NCI-H1092 treated with DMSO at 0.1 percent for 48 hours (cell line): Measurements from ENCODE around the gene POU2F1.

ENCODE experiments used
- DNase-seq: peaks from one replicate; lab custom pipeline; 2025; lab: John Stamatoyannopoulos, UW

Gene POU2F1

DNA sequence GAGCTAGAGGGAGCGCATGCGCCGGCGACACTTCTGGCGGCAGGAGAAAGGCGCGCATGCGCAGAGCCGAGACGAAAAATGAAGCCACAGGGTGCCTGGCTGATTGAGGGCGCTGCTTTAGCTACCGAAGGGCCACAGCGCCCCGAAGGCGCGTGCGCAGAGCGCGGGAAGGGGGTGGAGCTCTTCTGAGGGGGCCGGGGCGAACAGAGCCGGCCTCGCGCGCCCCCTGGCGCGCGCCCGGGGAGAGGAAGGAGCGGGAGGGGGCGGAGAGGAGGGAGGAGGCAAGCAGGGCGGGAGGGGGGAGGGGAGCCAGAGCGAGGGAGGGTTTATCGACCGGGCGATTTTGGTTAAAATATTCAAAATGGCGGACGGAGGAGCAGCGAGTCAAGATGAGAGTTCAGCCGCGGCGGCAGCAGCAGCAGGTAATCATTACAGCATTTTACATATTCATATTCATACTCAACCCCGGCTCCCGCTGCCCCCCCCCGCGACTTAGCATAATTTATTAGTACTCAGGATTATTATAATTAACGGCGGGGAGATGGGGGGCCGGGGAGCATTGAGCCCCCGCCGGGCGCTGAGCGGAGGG lies at the start of gene POU2F1:
POU2F1 (plus strand) TSS at position 350 of the 589 bp plus-strand sequence; CDS start at position 362, 12 bp downstream.
- peak; percentile 99 for DNase-seq

DNA sequence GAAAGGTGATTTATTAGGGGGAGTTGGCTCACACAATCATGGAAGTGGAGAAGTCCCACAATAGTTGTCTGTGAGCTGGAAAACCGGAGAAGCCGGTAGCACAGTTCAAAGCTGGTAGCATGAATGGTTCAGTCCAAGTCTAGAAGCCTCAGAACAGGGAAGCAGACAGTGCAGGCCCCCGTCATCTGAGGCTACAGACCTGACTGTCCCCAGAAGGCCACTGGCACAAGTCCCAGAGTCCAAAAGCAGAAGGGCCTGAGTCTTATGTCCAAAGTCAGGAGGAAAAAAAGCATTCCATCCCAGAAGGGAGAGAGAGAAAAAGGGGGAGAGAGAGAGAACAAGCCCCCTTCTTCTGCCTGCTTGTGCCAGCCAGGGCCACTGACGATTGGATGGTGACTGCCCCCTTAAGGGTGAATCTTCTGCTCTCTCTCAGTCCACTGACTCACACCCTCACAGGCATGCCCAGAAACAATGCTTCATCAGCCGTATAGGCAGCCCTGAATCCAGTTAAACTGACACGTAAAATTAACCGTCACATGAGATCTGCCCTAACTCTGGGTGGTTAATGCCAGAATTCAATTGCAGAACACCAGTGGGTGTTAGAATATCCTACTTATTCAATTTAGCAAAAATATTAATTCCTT lies 49.3 kb upstream of the POU2F1 start:
- no peak for DNase-seq

DNA sequence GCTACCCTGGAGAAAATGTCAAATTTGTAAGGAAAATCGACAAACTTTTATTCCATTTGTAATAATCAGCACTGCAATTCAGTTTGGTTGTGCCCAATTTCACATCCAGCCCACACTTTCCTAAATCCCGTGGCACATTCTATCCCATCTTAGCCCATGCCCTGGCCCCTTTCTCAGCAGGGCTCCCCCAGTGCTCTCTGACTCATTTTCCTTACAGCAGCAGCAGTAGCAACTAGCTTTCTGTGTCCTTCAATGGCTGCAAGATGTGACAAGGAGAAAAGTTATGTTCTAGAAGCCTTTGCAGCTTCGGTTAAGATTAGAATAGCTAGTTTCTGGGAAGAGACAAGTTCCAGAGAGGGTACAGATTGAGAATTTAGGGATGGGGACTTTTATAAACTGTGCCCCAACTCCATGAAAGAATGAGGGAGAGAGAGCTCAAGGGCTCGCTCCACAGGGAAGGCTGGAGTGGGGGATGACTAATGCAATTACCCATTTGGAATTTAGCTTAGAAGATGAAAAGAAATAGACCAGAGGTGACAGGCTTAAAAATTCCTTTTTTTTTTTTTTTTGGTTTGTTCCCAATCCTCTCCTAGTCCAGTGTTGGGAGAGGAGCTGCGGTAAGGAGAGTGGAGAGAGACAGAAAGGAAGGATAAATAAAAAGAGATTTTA lies 47.0 kb upstream of the POU2F1 start:
- DNase-seq = no peak

DNA sequence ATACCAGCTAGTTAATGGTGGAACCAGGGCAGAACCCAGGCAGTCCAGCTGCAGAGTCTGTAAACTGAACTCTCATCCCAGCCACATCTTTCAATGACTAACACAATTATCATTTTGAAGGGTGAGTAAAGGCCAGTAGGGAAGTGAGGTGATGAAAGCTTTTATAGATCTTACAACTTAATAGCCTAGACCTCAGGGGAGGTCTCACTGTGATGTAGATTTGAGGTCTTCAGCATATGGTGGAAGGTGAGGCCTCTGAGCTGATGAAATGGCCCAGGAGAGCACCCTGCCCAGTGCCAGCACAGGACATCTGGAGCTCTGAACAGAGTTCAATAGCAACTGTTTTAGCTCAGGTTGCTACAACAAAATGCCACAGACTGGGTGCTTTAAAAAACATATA lies 44.8 kb upstream of the POU2F1 start:
- no peak for DNase-seq

DNA sequence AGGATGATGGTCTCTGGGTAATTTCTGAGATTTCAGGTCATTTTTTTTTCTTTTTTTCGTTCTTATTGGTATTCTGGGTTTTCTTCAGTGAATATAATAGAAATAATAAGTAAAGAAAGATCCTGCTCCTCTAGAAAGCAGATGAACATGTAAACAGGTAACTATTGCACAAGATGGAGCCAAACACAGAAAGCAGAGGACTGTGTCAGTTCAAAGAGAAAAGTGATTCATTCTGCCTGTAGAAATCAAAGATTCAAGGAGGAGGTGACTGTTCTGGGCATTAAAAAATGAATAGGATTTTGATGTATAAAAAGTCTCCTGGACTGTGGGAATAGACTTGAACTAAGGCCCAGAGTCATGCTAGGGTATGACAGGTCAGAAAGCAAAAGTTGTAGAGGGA lies 41.9 kb upstream of the POU2F1 start:
- DNase-seq = no peak

DNA sequence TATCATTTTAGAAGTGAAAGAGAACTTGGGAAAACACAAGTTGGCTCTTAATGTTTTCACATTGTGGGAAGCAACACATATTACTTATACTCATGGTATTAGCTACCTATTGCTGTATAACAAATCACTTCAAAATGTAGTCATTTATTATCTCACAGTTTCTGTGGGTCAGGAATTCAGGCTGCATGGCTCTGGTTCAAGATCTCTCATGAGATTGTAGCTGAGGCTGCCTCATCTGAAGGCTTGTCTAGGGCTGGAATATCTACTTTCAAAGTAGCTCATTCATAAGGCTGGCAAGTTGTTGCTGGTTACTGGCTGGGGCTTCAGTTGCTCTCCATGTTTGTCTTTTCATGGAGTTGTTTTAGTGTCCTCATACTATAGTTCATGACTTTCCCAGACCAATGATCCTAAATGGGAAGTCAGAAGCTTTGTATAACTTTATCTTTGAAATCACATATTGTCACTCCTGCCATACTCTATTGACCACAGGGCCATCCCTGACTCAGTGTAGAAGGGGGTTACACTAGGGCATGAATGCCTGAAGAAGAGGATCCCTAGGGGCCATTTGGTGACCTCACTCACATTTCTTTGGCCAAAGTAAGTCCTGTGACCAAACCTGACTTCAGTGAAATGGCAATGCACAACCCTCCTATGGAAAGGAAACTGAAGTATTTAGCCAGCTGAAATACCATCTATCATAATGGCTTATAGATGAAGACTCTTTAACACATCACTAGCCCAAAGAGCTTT lies 37.9 kb upstream of the POU2F1 start:
- no peak for DNase-seq

DNA sequence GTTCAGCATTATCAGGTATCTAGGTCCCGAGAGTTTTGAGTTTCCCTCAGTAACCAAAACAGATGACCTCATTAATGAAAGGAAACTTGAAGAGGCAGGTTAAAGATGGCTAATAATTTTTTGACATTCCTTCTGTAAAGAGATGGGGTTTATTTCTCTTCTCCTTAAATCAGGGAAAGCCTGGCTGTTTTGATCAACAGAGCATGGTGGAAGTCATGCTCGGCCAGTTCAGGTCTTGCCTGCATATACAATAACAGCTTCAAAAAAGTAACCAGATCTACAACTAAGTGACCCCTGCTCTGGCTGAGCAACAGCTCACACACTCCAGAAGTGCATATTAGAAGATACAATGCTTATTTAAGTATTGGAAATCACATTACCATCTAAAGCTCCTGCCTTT lies 36.6 kb upstream of the POU2F1 start:
- DNase-seq = no peak

DNA sequence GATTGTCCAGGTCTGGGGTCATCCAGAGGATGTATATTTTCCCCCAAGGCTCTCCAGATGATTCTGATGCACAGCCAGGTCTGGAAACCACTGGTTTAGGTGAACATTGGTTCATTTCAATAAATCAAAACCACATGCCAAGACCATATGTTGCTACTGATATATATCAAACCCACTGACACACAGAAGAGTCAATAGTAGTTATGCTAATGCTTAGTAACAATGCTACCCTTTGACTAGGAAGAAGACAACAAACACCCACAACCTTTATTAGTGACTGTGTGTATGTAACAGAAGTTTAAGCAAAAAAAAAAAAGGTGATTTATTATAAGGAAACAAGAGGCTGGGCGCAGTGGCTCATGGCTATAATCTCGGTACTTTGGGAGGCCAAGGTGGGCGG lies 35.6 kb upstream of the POU2F1 start:
- DNase-seq = no peak

DNA sequence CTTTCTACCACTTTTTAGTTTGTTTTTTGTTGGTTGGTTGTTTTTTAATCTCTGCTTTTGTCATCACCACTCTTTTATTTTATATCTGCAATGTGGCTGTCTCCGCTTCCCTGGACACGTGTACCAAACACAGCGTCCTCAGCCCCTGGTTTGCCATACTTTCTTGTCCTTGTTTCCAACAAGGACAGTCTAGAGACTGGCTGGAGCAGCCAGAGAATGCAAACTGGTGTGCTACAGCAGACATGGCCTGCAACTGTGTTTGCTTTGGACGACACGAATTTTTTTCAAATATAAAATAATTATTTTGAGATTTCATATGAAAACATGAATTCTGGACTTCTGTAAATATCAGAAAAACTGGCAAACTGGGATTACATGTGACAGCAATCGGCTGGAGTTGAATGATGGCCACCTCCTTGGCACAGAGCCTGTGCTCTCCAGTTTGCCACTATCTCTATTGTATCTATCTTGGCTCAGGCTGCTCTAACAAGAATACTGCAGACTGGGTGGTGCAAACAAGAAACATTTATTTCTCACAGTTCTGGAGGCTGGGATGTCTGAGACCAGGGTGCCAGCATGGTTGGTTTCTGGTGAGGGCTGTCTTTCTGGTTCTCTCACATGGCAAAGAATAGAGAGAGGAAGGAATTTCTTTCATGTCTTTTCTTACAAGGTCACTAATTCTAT lies 34.6 kb upstream of the POU2F1 start:
- DNase-seq = peak; percentile 17

DNA sequence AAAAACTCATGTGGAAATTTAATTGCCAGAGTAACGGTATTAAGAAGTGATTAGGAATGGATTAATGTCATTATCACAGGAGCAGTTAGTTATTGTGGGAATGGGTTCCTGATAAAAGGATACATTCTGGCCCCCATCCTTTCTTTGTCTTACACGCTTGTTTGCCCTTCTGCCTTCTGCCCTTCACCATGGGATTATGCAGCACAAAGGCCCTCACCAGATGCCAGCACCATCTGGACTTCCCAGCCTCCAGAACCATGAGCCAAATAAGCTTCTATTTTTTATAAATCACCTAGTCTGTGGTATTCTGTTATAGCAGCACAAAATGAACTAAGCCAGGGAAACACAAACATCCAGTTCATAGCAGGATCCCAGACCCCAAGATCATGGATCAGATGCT lies 33.9 kb upstream of the POU2F1 start:
- no peak for DNase-seq

DNA sequence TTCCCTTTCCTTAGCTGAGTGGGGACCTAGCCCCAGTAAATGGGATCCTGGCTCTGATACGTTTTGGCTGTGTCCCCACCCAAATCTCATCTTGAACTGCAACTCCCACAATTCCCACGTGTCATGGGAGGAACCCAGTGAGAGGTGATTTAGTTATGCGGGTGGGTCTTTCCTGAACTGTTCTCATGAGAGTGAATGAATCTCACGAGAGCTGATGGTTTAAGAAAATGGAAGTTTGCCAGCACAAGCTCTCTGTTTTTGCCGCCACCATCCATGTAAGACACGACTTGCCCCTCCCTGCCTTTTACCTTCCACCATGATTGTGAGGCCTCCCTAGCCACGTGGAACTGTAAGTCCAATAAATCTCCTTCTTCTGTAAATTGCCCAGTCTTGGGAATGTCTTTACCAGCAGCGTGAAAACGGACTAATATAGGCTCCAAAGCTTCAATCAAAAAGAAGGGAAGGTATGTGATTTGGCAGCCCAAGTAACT lies 29.9 kb upstream of the POU2F1 start:
- DNase-seq = no peak

DNA sequence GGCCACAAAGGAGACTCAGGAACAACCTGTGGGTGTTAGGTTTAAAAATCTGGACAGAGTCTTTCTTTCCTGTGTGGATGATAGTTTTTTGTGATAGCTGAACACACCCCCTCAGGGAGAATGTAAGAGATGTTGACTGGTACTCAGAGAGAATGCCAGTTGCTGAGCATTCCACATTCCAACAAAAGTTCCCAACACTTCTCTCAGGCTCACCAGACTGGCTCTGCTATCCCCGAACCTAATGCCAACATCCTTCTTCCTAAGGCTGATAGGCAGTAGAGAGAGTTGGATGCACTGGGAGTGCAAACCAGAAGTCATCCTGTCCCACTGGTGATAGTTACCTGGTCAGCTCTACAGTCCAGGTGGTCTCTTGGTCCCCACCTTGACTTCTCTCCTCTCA lies 28.7 kb upstream of the POU2F1 start:
- DNase-seq = no peak

DNA sequence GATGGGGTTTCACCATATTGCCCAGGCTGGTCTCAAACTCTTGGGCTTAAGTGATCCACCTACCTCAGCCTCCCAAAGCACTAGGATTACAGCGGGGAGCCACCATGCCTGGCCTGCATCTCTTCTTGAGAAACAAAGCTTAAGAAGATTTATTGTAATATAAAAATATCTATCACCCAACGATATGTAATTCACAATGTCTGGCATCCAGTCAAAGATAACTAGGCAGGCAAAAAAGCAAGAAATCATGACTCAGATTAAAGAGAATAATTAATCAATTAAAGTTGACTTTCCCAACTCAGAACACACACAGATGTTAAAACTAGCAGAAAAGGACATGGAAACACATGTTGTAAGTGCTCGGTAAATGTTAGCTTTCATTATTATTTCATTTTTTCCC lies 26.5 kb upstream of the POU2F1 start:
- no peak for DNase-seq

DNA sequence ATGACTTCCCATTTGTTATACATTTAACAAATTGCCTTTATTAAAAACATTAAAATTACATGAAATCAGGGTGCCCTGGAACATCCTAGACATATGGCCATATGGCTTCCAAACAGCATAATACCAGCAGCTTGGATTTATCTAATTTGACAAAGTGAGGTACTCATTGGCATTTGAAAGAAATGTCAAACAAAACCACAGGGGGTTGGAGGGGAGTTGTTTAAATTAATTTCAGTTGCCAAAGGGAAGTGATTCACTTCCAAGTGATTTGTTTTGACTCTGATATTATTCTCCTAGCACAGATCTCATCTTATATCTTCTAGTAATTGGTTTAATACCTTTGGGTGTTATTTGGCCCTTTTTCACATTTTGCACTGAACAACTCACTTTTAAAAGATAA lies 24.5 kb upstream of the POU2F1 start:
- DNase-seq = no peak

DNA sequence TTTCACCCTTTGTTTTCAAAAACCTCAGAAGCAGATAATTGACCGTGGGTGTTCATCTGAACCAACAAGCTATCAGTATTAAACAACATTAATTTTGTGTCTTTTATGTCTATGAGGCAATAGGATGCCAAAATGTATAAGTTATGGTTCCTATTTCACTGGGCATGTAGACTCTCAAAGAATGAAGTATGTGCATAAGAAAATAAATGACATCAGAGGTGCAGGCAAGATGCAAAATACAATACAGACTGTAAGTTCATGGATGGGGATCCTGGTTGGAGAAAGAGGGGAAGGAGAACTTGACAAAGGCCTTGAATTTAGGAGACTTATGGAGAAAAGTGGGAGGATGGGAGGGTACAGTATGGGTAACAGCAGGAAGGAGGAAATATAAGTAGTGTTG lies 23.4 kb upstream of the POU2F1 start:
- no peak for DNase-seq

DNA sequence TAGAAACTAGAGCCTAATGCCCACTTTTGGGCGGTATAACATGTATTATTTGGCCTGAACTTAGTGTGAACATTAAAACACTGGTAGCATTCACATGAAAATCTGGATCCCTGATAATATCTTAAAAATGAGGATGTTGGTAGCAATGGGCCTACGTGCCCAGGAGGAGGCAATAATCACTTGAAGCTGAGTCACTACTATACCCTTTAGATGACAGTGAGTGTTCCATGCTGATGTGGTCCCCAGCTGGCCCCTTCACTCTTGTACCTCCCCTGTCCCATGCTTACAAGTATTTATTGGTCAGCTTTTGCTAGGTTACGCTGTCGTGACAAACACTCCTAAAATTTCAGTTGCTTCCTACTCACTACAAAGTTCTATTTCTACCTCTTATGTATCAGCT lies 23.0 kb upstream of the POU2F1 start:
- DNase-seq = no peak

DNA sequence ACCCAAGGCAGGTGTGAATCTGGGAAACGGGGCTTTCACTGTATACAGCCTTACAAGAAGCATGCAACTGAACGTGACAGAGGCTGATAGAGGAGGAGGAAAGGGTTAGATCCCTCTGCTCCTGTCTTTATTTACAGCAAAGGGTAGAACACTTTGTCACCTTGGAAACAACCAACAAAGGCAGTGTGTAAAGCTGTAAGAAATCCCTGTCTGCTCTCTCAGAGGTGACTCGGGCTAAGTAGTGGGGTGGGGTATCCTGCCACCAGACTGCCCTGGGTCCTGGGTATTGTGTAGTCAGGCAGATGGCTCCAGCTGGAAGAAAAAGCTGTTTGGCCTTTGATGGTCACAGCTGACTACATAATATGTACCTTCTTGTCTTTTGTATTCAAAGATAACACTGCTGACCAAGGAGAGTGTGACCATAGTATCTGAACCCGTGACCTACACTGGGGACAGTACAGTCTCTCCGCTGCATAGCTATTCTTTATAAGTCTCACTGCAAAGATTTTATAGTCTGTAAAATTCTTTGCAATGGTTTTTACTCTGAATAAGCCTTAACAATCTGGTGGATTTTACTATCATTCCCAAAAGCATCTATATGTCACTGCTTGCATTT lies 22.1 kb upstream of the POU2F1 start:
- DNase-seq = peak; percentile 9

DNA sequence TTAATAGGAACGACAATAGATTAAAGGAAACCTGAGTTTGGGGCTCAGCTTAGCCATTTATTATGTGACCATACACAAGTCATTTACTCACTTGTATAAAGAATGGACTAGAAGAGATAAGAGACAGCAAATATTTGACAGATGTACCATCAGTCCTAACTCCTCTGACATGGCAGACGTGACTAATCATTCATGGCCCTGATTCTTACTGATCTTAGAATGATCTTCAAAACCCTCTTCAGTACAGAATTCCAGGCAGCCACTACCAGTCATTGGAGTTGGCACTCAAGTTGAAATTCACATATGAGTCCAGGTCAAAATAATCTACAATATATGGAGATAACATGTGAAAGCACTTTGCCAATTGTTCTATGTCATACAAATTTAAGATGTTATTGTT lies 21.0 kb upstream of the POU2F1 start:
- no peak for DNase-seq

DNA sequence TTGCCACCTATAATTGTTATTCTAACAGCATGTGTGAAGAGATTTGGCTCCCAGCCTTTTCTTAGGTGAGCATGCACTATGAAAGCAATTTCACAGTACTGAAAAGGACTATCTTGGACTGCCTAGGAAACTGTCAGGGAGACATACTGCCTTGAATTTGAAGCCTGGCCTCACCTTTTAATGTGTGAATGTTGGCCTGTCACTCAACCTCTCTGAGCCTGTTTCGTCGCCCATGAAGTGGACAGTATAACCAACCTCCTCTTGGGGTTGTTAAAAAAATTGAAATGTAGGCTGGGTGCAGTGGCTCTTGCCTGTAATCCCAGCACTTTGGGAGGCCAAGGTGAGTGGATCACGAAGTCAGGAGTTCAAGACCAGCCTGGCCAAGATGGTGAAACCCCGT lies 20.4 kb upstream of the POU2F1 start:
- no peak for DNase-seq

DNA sequence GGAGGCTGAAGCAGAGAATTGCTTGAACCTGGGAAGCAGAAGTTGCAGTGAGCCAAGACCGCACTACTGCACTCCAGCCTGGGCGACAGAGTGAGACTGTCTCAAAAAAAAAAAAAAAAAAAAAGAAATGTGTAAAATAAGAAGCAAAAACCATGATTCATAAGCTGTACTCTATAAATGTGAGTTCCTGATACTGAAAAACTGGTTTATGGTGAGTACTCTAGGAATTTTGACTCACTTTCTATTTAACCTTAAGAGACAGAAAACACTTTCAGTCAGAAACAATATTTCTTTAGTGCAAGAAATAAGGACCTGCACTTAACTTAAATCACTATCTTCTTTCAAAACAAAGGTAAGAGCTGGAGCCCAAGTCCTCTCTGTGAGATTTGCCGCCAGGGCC lies 19.9 kb upstream of the POU2F1 start:
- DNase-seq = no peak

DNA sequence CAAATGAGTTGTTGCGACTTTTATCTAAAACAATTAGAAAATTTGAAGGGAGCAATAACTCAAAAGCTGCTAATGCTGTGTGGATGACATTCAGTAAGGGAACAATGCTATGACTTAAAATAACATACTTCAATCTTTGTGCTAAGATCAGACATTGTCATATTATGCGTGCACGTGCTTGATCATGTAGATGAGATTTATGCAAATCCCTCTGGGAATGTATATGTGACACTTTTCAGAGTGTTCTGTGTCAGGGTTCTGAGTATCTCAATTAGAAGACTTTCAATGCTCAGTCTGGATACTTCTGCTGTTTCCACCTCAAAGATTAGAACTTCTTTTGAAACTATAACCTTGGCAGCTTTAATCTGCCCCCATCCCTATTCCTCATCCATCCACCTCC lies 18.6 kb upstream of the POU2F1 start:
- no peak for DNase-seq
